ENCODE data around the gene ZDHHC14. TPM values are rescaled to one million over a fixed set of nuclear protein-coding genes. Genes with fewer than 3 reads are reported as not detected.
A peak's percentile ranks its signal among the peaks of the same experiment; 100 is the strongest.

ZDHHC14 gene
- total RNA-seq, 1 experiment from 2014 or later, result 3.2 TPM

GRCh38 chr6:157613011-157613522 lies 232.1 kb downstream of the ZDHHC14 start:
- TF ChIP-seq CTCF (conservative IDR thresholded peaks at IDR 0.05; ENCODE audit: low read depth, low read length) (no peak), EZH2 (IDR thresholded peaks at IDR 0.05; ENCODE audit: borderline replicate concordance, low read depth, low read length, poor library complexity, severe bottlenecking) (no peak)
- Histone ChIP-seq H3K4me1 (ENCODE audit: insufficient read depth, low read length, poor library complexity, severe bottlenecking) (no peaks in the 10 kb centered on the region), H3K9me3 (ENCODE audit: low read depth, low read length, poor library complexity, severe bottlenecking) (no peaks in the 10 kb centered on the region), H3K27ac (ENCODE audit: low read depth, low read length, poor library complexity, severe bottlenecking) (no peak overlapping the region), H3K27me3 (replicated peaks; ENCODE audit: insufficient read depth, low read depth, low read length, poor library complexity) (no peaks in the 10 kb centered on the region), H3K36me3 (ENCODE audit: insufficient read depth, low read length, poor library complexity, severe bottlenecking) (no peaks in the 10 kb centered on the region), H3K4me3 (ENCODE audit: low read depth, low read length, poor library complexity, severe bottlenecking) (no peak overlapping the region)
- POLR2A ChIA-PET (ENCODE audit: low non-redundant PET), result no interaction called here
- BruUV-seq (replicated peaks), result no TSS peak
- intact Hi-C loops (cut with micrococcal nuclease; ENCODE audit: unreplicated experiment), result no loop called here
- CTCF ChIA-PET, result interaction anchor here (0.5 kb wide), 1 partner anchor 148 kb away, joined by 3 read pairs; no protein-coding TSS in a partner anchor
- DNase-seq (ENCODE audit: low spot score), result no peak

GRCh38 chr6:157614026-157614568 lies 233.1 kb downstream of the ZDHHC14 start:
- Histone ChIP-seq H3K36me3 (ENCODE audit: insufficient read depth, low read length, poor library complexity, severe bottlenecking) (no peaks in the 10 kb centered on the region), H3K4me1 (ENCODE audit: insufficient read depth, low read length, poor library complexity, severe bottlenecking) (no peaks in the 10 kb centered on the region), H3K4me3 (ENCODE audit: low read depth, low read length, poor library complexity, severe bottlenecking) (no peak overlapping the region), H3K9me3 (ENCODE audit: low read depth, low read length, poor library complexity, severe bottlenecking) (no peaks in the 10 kb centered on the region), H3K27ac (ENCODE audit: low read depth, low read length, poor library complexity, severe bottlenecking) (no peak overlapping the region), H3K27me3 (replicated peaks; ENCODE audit: insufficient read depth, low read depth, low read length, poor library complexity) (no peaks in the 10 kb centered on the region)
- CTCF ChIA-PET, result interaction anchor here (0.6 kb wide), 1 partner anchor 299 kb away, joined by 3 read pairs; no protein-coding TSS in a partner anchor
- DNase-seq (ENCODE audit: low spot score), result no peak
- POLR2A ChIA-PET (ENCODE audit: low non-redundant PET), result no interaction called here
- intact Hi-C loops (cut with micrococcal nuclease; ENCODE audit: unreplicated experiment), result no loop called here
- no TSS peak for BruUV-seq (replicated peaks)
- TF ChIP-seq EZH2 (IDR thresholded peaks at IDR 0.05; ENCODE audit: borderline replicate concordance, low read depth, low read length, poor library complexity, severe bottlenecking) (no peak), CTCF (conservative IDR thresholded peaks at IDR 0.05; ENCODE audit: low read depth, low read length) (no peak)

GRCh38 chr6:157615420-157615769 lies 234.4 kb downstream of the ZDHHC14 start:
- no peak overlapping the region for H3K4me3 ChIP-seq (ENCODE audit: low read depth, low read length, poor library complexity, severe bottlenecking)
- no peaks in the 10 kb centered on the region for H3K4me1 ChIP-seq (ENCODE audit: insufficient read depth, low read length, poor library complexity, severe bottlenecking)
- no peaks in the 10 kb centered on the region for H3K36me3 ChIP-seq (ENCODE audit: insufficient read depth, low read length, poor library complexity, severe bottlenecking)
- DNase-seq (ENCODE audit: low spot score), result no peak
- BruUV-seq (replicated peaks), result no TSS peak
- CTCF ChIA-PET, result interaction anchor here (0.7 kb wide), 1 partner anchor 301 kb away, joined by 3 read pairs; no protein-coding TSS in a partner anchor
- TF ChIP-seq CTCF (conservative IDR thresholded peaks at IDR 0.05; ENCODE audit: low read depth, low read length), result 0 out of 2 replicates have a peak, but pooled peaks have one; percentile 29
- TF ChIP-seq EZH2 (IDR thresholded peaks at IDR 0.05; ENCODE audit: borderline replicate concordance, low read depth, low read length, poor library complexity, severe bottlenecking), result no peak
- no peaks in the 10 kb centered on the region for H3K27me3 ChIP-seq (replicated peaks; ENCODE audit: insufficient read depth, low read depth, low read length, poor library complexity)
- POLR2A ChIA-PET (ENCODE audit: low non-redundant PET), result no interaction called here
- H3K27ac ChIP-seq (ENCODE audit: low read depth, low read length, poor library complexity, severe bottlenecking), result no peak overlapping the region
- H3K9me3 ChIP-seq (ENCODE audit: low read depth, low read length, poor library complexity, severe bottlenecking), result no peaks in the 10 kb centered on the region
- intact Hi-C loops (cut with micrococcal nuclease; ENCODE audit: unreplicated experiment), result no loop called here

Measured in A673 (cell line).